ENCODE results near the gene SCNN1A.

GRCh38 chr12:6355491-6356373 is 19.6 kb downstream of the SCNN1A start:
- TF ChIP-seq ISL1 (CRISPR knock-in tag; IDR thresholded peaks at IDR 0.05) (no peak), RARB (CRISPR knock-in tag; IDR thresholded peaks at IDR 0.05) (no peak), ZFP3 (CRISPR knock-in tag; IDR thresholded peaks at IDR 0.05) (no peak), ZFP30 (CRISPR knock-in tag; IDR thresholded peaks at IDR 0.05) (no peak), ZNF70 (CRISPR knock-in tag; IDR thresholded peaks at IDR 0.05) (no peak)
- TF ChIP-seq, protein P1, sequence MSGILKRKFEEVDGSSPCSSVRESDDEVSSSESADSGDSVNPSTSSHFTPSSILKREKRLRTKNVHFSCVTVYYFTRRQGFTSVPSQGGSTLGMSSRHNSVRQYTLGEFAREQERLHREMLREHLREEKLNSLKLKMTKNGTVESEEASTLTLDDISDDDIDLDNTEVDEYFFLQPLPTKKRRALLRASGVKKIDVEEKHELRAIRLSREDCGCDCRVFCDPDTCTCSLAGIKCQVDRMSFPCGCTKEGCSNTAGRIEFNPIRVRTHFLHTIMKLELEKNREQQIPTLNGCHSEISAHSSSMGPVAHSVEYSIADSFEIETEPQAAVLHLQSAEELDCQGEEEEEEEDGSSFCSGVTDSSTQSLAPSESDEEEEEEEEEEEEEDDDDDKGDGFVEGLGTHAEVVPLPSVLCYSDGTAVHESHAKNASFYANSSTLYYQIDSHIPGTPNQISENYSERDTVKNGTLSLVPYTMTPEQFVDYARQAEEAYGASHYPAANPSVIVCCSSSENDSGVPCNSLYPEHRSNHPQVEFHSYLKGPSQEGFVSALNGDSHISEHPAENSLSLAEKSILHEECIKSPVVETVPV (CRISPR knock-in tag; IDR thresholded peaks at IDR 0.05): no peak
- TF ChIP-seq, protein P2, sequence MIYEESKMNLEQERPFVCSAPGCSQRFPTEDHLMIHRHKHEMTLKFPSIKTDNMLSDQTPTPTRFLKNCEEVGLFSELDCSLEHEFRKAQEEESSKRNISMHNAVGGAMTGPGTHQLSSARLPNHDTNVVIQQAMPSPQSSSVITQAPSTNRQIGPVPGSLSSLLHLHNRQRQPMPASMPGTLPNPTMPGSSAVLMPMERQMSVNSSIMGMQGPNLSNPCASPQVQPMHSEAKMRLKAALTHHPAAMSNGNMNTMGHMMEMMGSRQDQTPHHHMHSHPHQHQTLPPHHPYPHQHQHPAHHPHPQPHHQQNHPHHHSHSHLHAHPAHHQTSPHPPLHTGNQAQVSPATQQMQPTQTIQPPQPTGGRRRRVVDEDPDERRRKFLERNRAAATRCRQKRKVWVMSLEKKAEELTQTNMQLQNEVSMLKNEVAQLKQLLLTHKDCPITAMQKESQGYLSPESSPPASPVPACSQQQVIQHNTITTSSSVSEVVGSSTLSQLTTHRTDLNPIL (CRISPR knock-in tag; IDR thresholded peaks at IDR 0.05; ENCODE audit: low read depth): no peak
